ENCODE measurements around the gene C4A. TPM values are rescaled to one million over a fixed set of nuclear protein-coding genes. Genes with fewer than 3 reads are reported as not detected.
"Not testable (repeated sequence)": the region's sequence is repeated elsewhere in the genome, so short reads cannot be mapped to it uniquely, and the experiment has no call there.

C4A gene
- 1.6 and 2.2 TPM in 2 replicates for total RNA-seq (2014; rRNA removed; shearing (Covaris generic))
- polyA plus RNA-seq (2015; cell fraction: cytosol; rRNA removed): 1.1 and 2.0 TPM in 2 replicates
- polyA plus RNA-seq (2015; cell fraction: nucleus; rRNA removed): 3.1 and 18.3 TPM in 2 replicates

GRCh38 chr6:31981744-31982143 lies at the start of gene C4A:
Gene C4A (plus strand): TSS chr6:31982057. CDS start chr6:31982108, 51 bp downstream.
- DNase-seq (ENCODE audit: low read depth, low spot score); in situ Hi-C loops (cut with HindIII; ENCODE audit: low pct_unique_long_range_greater_than_20kb, low sequenced_read_pairs): not testable (repeated sequence)

DNA sequence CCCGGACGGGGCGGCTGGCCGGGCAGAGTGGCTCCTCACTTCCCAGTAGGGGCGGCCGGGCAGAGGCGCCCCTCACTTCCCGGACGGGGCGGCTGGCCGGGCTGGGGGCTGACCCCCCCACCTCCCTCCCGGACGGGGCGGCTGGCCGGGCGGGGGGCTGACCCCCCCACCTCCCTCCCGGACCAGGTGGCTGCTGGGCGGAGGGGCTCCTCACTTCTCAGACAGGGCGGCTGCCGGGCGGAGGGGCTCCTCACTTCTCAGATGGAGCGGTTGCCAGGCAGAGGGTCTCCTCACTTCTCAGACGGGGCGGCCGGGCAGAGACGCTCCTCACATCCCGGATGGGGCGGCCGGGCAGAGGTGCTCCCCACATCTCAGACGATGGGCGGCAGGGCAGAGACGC lies 49.7 kb upstream of the C4A start:
- DNase-seq (ENCODE audit: low read depth, low spot score); in situ Hi-C loops (cut with HindIII; ENCODE audit: low pct_unique_long_range_greater_than_20kb, low sequenced_read_pairs): not testable (repeated sequence)

GRCh38 chr6:31933537-31933936 lies 48.3 kb upstream of the C4A start:
- in situ Hi-C loops (cut with HindIII; ENCODE audit: low pct_unique_long_range_greater_than_20kb, low sequenced_read_pairs): no loop called here
- DNase-seq (ENCODE audit: low read depth, low spot score): no peak

- in situ Hi-C loops (cut with HindIII; ENCODE audit: low pct_unique_long_range_greater_than_20kb, low sequenced_read_pairs): no loop called here
- DNase-seq (ENCODE audit: low read depth, low spot score): no peak
These were observed 46.8 kb upstream of the C4A start for GRCh38 chr6:31935021-31935420.

DNA sequence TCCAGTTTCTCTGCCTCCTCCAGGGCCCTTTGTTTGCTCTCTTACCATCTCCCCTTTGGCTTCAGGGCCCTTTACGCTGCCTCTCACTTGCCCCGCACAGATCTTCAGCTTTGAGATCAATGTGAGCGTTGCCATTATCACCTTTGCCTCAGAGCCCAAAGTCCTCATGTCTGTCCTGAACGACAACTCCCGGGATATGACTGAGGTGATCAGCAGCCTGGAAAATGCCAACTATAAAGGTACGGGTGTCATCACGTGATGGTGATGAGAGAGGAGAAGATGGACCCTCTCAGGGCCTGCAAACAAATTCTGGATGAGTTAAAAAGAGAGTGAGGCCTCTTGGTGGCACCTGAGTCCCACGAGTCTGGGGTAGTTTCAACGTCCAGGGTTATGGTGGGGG lies 46.0 kb upstream of the C4A start:
- no peak for DNase-seq (ENCODE audit: low read depth, low spot score)
- in situ Hi-C loops (cut with HindIII; ENCODE audit: low pct_unique_long_range_greater_than_20kb, low sequenced_read_pairs): no loop called here

GRCh38 chr6:31940256-31940664 lies 41.6 kb upstream of the C4A start:
- in situ Hi-C loops (cut with HindIII; ENCODE audit: low pct_unique_long_range_greater_than_20kb, low sequenced_read_pairs): no loop called here
- no peak for DNase-seq (ENCODE audit: low read depth, low spot score)

- no peak for DNase-seq (ENCODE audit: low read depth, low spot score)
- in situ Hi-C loops (cut with HindIII; ENCODE audit: low pct_unique_long_range_greater_than_20kb, low sequenced_read_pairs): no loop called here
These were observed 38.1 kb upstream of the C4A start for GRCh38 chr6:31943742-31944141.

DNA sequence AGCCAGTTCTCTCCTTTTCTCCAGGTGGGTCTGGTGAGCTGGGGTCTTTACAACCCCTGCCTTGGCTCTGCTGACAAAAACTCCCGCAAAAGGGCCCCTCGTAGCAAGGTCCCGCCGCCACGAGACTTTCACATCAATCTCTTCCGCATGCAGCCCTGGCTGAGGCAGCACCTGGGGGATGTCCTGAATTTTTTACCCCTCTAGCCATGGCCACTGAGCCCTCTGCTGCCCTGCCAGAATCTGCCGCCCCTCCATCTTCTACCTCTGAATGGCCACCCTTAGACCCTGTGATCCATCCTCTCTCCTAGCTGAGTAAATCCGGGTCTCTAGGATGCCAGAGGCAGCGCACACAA lies 36.7 kb upstream of the C4A start:
- in situ Hi-C loops (cut with HindIII; ENCODE audit: low pct_unique_long_range_greater_than_20kb, low sequenced_read_pairs): no loop called here
- no peak for DNase-seq (ENCODE audit: low read depth, low spot score)

DNA sequence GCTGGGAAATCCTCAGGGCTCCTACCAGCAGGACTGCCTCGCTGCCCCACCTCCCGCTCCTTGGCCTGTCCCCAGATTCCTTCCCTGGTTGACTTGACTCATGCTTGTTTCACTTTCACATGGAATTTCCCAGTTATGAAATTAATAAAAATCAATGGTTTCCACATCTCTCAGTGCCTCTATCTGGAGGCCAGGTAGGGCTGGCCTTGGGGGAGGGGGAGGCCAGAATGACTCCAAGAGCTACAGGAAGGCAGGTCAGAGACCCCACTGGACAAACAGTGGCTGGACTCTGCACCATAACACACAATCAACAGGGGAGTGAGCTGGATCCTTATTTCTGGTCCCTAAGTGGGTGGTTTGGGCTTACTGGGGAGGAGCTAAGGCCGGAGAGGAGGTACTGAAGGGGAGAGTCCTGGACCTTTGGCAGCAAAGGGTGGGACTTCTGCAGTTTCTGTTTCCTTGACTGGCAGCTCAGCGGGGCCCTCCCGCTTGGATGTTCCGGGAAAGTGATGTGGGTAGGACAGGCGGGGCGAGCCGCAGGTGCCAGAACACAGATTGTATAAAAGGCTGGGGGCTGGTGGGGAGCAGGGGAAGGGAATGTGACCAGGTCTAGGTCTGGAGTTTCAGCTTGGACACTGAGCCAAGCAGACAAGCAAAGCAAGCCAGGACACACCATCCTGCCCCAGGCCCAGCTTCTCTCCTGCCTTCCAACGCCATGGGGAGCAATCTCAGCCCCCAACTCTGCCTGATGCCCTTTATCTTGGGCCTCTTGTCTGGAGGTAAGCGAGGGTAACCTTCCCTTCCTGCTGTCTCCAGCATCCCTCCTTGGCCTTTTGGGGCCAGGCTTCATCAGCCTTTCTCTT lies 36.1 kb upstream of the C4A start, which contains the start of gene CFB:
Gene CFB (plus strand): TSS at position 589 of the 863 bp plus-strand sequence. CDS start 127 bp downstream, at position 716.
- no peak for DNase-seq (ENCODE audit: low read depth, low spot score)
- in situ Hi-C loops (cut with HindIII; ENCODE audit: low pct_unique_long_range_greater_than_20kb, low sequenced_read_pairs): no loop called here

GRCh38 chr6:31946370-31946885 lies 35.4 kb upstream of the C4A start:
- in situ Hi-C loops (cut with HindIII; ENCODE audit: low pct_unique_long_range_greater_than_20kb, low sequenced_read_pairs): no loop called here
- DNase-seq (ENCODE audit: low read depth, low spot score): no peak

DNA sequence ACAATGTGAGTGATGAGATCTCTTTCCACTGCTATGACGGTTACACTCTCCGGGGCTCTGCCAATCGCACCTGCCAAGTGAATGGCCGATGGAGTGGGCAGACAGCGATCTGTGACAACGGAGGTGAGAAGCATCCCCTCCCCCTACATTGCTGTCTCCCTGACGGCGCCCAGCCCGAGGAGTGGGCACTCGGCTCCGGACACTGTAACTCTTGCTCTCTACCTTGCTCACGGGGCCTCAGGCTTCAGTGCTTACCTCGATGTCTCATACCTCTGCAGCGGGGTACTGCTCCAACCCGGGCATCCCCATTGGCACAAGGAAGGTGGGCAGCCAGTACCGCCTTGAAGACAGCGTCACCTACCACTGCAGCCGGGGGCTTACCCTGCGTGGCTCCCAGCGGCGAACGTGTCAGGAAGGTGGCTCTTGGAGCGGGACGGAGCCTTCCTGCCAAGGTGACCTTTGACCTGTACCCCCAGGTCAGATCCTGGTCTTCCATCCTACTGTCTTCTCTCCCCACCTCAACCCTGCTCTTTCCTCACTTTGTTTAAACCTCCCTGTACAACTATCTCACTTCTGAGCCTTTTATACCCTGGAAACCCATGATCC lies 34.7 kb upstream of the C4A start:
- DNase-seq (ENCODE audit: low read depth, low spot score): no peak
- in situ Hi-C loops (cut with HindIII; ENCODE audit: low pct_unique_long_range_greater_than_20kb, low sequenced_read_pairs): no loop called here

DNA sequence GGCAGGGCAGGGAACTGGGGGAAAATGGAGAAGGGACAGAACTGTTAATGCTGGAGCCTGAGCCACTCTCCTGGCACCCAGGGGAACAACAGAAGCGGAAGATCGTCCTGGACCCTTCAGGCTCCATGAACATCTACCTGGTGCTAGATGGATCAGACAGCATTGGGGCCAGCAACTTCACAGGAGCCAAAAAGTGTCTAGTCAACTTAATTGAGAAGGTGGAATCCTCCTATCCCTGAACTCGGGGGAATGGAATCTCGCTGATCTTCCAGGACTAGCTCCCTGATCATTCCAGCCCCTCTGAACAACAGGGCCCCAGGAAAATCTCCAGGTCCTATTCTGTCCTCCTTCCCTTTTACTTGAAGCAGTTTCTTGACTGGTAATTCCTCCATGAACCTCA lies 34.0 kb upstream of the C4A start:
- in situ Hi-C loops (cut with HindIII; ENCODE audit: low pct_unique_long_range_greater_than_20kb, low sequenced_read_pairs): no loop called here
- DNase-seq (ENCODE audit: low read depth, low spot score): no peak

DNA sequence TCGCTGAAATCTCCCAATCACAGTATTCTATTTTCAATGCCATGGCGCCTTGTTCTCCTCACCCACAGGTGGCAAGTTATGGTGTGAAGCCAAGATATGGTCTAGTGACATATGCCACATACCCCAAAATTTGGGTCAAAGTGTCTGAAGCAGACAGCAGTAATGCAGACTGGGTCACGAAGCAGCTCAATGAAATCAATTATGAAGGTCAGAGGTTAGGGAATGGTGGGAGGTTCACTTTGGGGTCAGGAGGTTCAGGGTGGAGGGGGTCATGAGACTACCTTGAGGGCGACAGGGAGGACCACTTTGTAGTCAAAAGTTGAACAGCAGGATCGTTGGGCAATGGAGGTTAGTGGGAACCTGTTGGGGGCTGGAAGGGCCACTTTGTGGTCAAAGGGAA lies 33.6 kb upstream of the C4A start:
- no peak for DNase-seq (ENCODE audit: low read depth, low spot score)
- in situ Hi-C loops (cut with HindIII; ENCODE audit: low pct_unique_long_range_greater_than_20kb, low sequenced_read_pairs): no loop called here

GRCh38 chr6:31948753-31949413 lies 33.0 kb upstream of the C4A start:
- DNase-seq (ENCODE audit: low read depth, low spot score): no peak
- in situ Hi-C loops (cut with HindIII; ENCODE audit: low pct_unique_long_range_greater_than_20kb, low sequenced_read_pairs): no loop called here

- no peak for DNase-seq (ENCODE audit: low read depth, low spot score)
- in situ Hi-C loops (cut with HindIII; ENCODE audit: low pct_unique_long_range_greater_than_20kb, low sequenced_read_pairs): no loop called here
These were observed 31.8 kb upstream of the C4A start for GRCh38 chr6:31949926-31950548.

DNA sequence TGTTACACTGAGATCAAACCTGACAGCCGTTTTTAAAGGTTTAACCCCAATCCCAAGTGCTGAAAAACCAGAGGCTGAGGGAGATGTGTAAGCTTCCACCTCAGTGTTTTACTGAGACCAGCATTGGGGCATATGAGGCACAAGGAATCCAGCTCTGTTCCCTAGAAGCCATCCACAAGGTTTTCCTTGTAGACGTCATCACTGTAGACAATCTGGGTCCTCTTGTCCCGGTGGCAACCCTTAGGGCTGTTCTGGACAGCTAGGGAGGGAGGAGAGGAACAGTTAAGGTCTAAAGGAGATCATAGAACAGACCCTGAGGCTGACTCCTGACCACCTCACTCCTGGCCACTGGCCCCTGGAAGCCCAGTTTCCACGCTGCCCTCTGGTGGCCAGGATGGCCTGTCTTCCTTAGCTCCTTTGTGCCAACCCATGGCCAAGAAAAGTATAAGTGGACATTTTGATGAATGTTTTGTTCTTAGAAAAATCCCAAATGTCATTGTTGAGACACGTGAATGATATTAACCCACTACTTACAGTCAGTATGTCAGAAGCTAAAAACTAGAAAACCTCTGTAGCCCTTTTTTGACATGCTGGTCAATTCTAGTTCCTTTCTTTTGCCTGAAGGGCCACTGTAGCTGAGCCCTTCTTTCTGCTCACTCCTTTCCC lies 29.6 kb upstream of the C4A start:
- DNase-seq (ENCODE audit: low read depth, low spot score): peak; percentile 76
- in situ Hi-C loops (cut with HindIII; ENCODE audit: low pct_unique_long_range_greater_than_20kb, low sequenced_read_pairs): no loop called here

GRCh38 chr6:31952890-31953289 lies 29.0 kb upstream of the C4A start:
- DNase-seq (ENCODE audit: low read depth, low spot score): no peak
- in situ Hi-C loops (cut with HindIII; ENCODE audit: low pct_unique_long_range_greater_than_20kb, low sequenced_read_pairs): no loop called here
